HepG2 (cell line): ENCODE data around the gene UQCRHL. TPM values are rescaled to one million over a fixed set of nuclear protein-coding genes. Genes with fewer than 3 reads are reported as not detected.

ENCODE experiments used
- ARID2 ChIP-seq: sonication (generic); formaldehyde crosslinking; IDR thresholded peaks from 2 replicates; pipeline ENCODE4 v1.8.1; 2022; ENCODE audit warnings: mild to moderate bottlenecking, missing genetic modification reagents, borderline replicate concordance
- BORCS8-MEF2B ChIP-seq: sonication (generic); formaldehyde crosslinking; IDR thresholded peaks from 2 replicates; pipeline ENCODE4 v1.8.0; 2022; ENCODE audit warnings: mild to moderate bottlenecking, missing genetic modification reagents
- GPN1 ChIP-seq: sonication (generic); formaldehyde crosslinking; IDR thresholded peaks from 2 replicates; pipeline ENCODE4 v1.5.1; 2020; ENCODE audit warnings: missing genetic modification reagents, borderline replicate concordance
- HES4 ChIP-seq: sonication (generic); formaldehyde crosslinking; IDR thresholded peaks from 2 replicates; pipeline ENCODE4 v1.9.0; 2021; ENCODE audit warnings: mild to moderate bottlenecking, missing genetic modification reagents, borderline replicate concordance
- KDM5B ChIP-seq: sonication (generic); formaldehyde crosslinking; IDR thresholded peaks from 2 replicates; pipeline ENCODE4 v1.4.0; 2020; ENCODE audit warnings: missing genetic modification reagents, mild to moderate bottlenecking, borderline replicate concordance
- KMT2A ChIP-seq: sonication (generic); formaldehyde crosslinking; IDR thresholded peaks from 2 replicates; pipeline ENCODE4 v1.4.0; 2020; ENCODE audit warnings: missing genetic modification reagents
- NRL ChIP-seq: sonication (generic); formaldehyde crosslinking; IDR thresholded peaks from 2 replicates; pipeline ENCODE4 v1.5.0; 2020; ENCODE audit warnings: missing genetic modification reagents, mild to moderate bottlenecking, moderate library complexity, borderline replicate concordance
- PHF8 ChIP-seq: sonication (generic); formaldehyde crosslinking; IDR thresholded peaks from 2 replicates; pipeline ENCODE4 v1.5.0; 2020; ENCODE audit warnings: missing genetic modification reagents
- SOX5 ChIP-seq: IDR thresholded peaks from 2 replicates; pipeline ENCODE4 v1.6.1; 2016; ENCODE audit warnings: borderline replicate concordance
- SOX6 ChIP-seq, 2 experiments: fragments of 450-650 bp in 1 of 2; sonication (generic) in 1 of 2; formaldehyde crosslinking in 1 of 2; IDR thresholded peaks; 2 replicates each; pipeline versions ENCODE4 v1.4.0 to v1.6.1; 2017 to 2020; ENCODE audit warnings: antibody characterized with exemption in 1 of 2, mild to moderate bottlenecking in 1 of 2, missing genetic modification reagents in 1 of 2
- SP5 ChIP-seq: IDR thresholded peaks from 2 replicates; pipeline ENCODE4 v1.6.1; 2016; ENCODE audit warnings: low read depth, borderline replicate concordance
- TARDBP ChIP-seq: sonication (generic); formaldehyde crosslinking; IDR thresholded peaks from 2 replicates; pipeline ENCODE4 v1.8.0; 2022; ENCODE audit warnings: mild to moderate bottlenecking, missing genetic modification reagents
- ZBTB42 ChIP-seq: sonication (generic); formaldehyde crosslinking; IDR thresholded peaks from 2 replicates; pipeline ENCODE4 v1.5.0; 2020; ENCODE audit warnings: mild to moderate bottlenecking, missing genetic modification reagents
- ZNF501 ChIP-seq: sonication (generic); formaldehyde crosslinking; IDR thresholded peaks from 2 replicates; pipeline ENCODE4 v1.5.1; 2020; ENCODE audit warnings: mild to moderate bottlenecking, moderate library complexity, missing genetic modification reagents
- ZNF605 ChIP-seq: sonication (generic); formaldehyde crosslinking; IDR thresholded peaks from 2 replicates; pipeline ENCODE4 v1.8.0; 2022; ENCODE audit warnings: mild to moderate bottlenecking, missing genetic modification reagents
- polyA plus RNA-seq, 8 experiments: library from polyadenylated mRNA; depleted of rRNA in 3 of 8; stranded (reverse) in 7 of 8; unstranded in 1 of 8; fragments of >200 nt; fragmentation: Illumina TruSeq in 4 of 8; extraction: Trizol in 4 of 8; gene quantifications; 2 replicates each; pipeline versions ENCODE4 v1.2.1 to v1.2.3, GENCODE V29; 2011 to 2016; ENCODE audit warnings: low read depth in 4 of 8, missing spikeins in 1 of 8, mixed read lengths in 1 of 8; ENCODE audit not compliant: insufficient read depth in 1 of 8
- total RNA-seq, 5 experiments: library from RNA; depleted of rRNA; stranded (reverse); fragments of >200 nt; fragmentation: Illumina TruSeq; extraction: Trizol; gene quantifications; 2 replicates each; pipeline ENCODE4 v1.2.3, GENCODE V29; 2016; ENCODE audit warnings: low read depth in 1 of 5
- TF ChIP-seq, protein P1 (sequence below): sonication (generic); formaldehyde crosslinking; IDR thresholded peaks from 2 replicates; pipeline ENCODE4 v1.8.0; 2022; ENCODE audit warnings: mild to moderate bottlenecking, missing genetic modification reagents, borderline replicate concordance
- TF ChIP-seq, protein P2 (sequence below): sonication (generic); formaldehyde crosslinking; IDR thresholded peaks from 2 replicates; pipeline ENCODE4 v1.4.0; 2020; ENCODE audit warnings: mild to moderate bottlenecking, missing genetic modification reagents
- TF ChIP-seq, protein P3 (sequence below): sonication (generic); formaldehyde crosslinking; IDR thresholded peaks from 2 replicates; pipeline ENCODE4 v1.4.0; 2020; ENCODE audit warnings: missing genetic modification reagents, borderline replicate concordance

Gene UQCRHL
- total and polyA plus RNA-seq, 2 of the 13 experiments (the other 11 are each of a cell fraction or from before 2014, with no cell fraction given): 1.8 to 2.3 TPM

DNA sequence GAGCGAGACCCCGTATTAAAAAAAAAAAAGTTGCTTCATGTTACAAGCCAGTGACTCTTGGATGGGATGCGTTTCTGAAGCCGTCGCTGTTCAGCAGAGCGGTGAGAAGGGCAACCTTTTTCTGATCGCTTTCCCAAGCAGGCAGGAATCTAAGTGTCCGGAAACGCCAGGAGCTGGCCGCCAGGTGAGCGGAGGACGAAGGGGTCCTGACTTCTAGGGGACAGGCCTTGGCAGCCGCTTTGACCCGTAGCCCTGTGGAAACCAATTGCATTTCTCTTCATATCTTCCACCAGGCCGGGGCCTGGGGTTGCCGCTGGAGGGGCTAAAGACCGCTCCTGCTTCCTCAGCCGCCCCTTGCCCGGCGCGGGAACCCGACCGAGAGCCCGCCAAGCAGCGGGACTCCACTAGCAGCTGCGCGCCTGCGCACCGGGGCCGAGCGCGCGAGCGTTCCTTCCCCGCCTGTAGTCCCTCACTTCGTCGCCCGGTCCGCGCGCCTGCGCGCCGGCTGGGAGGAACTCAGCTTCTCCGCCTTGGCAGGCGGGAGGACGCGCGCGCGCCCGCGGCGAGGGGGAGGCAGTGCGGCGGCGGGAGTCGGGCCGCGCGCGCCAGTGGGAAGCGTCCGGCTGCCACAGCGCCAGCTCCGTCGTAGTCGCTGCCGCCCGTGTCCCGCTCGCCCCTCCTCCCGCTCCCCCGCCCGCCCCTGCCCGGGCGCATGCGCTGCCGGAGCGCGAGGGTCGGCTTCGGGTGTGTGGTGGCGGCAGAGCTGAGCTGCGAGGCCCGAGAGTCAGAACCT, 39.8 kb upstream of the UQCRHL start, which contains the start of gene SPEN (continued):
- TF ChIP-seq HES4 (CRISPR knock-in tag): peak; percentile 26; the same call in 1 of the 2 replicates
- no peak for TF ChIP-seq ARID2 (CRISPR knock-in tag)
- TF ChIP-seq ZNF605 (CRISPR knock-in tag): peak; percentile 80
- TF ChIP-seq ZNF501: peak; percentile 58; the same call in 1 of the 2 replicates
- TF ChIP-seq GPN1 (CRISPR knock-in tag): no peak
- TF ChIP-seq KMT2A: 0 out of 2 replicates have a peak, but pooled peaks have one; percentile 32
- TF ChIP-seq, protein P1, sequence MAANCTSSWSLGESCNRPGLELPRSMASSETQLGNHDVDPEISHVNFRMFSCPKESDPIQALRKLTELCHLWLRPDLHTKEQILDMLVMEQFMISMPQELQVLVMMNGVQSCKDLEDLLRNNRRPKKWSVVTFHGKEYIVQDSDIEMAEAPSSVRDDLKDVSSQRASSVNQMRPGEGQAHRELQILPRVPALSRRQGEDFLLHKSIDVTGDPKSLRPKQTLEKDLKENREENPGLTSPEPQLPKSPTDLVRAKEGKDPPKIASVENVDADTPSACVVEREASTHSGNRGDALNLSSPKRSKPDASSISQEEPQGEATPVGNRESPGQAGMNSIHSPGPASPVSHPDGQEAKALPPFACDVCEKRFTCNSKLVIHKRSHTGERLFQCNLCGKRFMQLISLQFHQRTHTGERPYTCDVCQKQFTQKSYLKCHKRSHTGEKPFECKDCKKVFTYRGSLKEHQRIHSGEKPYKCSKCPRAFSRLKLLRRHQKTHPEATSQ (CRISPR knock-in tag): 0 out of 2 replicates have a peak, but pooled peaks have one; percentile 8
- TF ChIP-seq, protein P2, sequence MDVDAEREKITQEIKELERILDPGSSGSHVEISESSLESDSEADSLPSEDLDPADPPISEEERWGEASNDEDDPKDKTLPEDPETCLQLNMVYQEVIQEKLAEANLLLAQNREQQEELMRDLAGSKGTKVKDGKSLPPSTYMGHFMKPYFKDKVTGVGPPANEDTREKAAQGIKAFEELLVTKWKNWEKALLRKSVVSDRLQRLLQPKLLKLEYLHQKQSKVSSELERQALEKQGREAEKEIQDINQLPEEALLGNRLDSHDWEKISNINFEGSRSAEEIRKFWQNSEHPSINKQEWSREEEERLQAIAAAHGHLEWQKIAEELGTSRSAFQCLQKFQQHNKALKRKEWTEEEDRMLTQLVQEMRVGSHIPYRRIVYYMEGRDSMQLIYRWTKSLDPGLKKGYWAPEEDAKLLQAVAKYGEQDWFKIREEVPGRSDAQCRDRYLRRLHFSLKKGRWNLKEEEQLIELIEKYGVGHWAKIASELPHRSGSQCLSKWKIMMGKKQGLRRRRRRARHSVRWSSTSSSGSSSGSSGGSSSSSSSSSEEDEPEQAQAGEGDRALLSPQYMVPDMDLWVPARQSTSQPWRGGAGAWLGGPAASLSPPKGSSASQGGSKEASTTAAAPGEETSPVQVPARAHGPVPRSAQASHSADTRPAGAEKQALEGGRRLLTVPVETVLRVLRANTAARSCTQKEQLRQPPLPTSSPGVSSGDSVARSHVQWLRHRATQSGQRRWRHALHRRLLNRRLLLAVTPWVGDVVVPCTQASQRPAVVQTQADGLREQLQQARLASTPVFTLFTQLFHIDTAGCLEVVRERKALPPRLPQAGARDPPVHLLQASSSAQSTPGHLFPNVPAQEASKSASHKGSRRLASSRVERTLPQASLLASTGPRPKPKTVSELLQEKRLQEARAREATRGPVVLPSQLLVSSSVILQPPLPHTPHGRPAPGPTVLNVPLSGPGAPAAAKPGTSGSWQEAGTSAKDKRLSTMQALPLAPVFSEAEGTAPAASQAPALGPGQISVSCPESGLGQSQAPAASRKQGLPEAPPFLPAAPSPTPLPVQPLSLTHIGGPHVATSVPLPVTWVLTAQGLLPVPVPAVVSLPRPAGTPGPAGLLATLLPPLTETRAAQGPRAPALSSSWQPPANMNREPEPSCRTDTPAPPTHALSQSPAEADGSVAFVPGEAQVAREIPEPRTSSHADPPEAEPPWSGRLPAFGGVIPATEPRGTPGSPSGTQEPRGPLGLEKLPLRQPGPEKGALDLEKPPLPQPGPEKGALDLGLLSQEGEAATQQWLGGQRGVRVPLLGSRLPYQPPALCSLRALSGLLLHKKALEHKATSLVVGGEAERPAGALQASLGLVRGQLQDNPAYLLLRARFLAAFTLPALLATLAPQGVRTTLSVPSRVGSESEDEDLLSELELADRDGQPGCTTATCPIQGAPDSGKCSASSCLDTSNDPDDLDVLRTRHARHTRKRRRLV: peak; percentile 77; the same call in 1 of the 2 replicates
- peak; percentile 43; the same call in 1 of the 2 replicates for TF ChIP-seq NRL (CRISPR knock-in tag)
- TF ChIP-seq ZBTB42 (CRISPR knock-in tag): 0 out of 2 replicates have a peak, but pooled peaks have one; percentile 61
- TF ChIP-seq, protein P3, sequence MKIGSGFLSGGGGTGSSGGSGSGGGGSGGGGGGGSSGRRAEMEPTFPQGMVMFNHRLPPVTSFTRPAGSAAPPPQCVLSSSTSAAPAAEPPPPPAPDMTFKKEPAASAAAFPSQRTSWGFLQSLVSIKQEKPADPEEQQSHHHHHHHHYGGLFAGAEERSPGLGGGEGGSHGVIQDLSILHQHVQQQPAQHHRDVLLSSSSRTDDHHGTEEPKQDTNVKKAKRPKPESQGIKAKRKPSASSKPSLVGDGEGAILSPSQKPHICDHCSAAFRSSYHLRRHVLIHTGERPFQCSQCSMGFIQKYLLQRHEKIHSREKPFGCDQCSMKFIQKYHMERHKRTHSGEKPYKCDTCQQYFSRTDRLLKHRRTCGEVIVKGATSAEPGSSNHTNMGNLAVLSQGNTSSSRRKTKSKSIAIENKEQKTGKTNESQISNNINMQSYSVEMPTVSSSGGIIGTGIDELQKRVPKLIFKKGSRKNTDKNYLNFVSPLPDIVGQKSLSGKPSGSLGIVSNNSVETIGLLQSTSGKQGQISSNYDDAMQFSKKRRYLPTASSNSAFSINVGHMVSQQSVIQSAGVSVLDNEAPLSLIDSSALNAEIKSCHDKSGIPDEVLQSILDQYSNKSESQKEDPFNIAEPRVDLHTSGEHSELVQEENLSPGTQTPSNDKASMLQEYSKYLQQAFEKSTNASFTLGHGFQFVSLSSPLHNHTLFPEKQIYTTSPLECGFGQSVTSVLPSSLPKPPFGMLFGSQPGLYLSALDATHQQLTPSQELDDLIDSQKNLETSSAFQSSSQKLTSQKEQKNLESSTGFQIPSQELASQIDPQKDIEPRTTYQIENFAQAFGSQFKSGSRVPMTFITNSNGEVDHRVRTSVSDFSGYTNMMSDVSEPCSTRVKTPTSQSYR (CRISPR knock-in tag): peak; percentile 35; the same call in 1 of the 2 replicates
- TF ChIP-seq TARDBP (CRISPR knock-in tag): peak; percentile 37; the same call in 1 of the 2 replicates
- TF ChIP-seq SOX5 (CRISPR knock-in tag): peak; percentile 33; the same call in 1 of the 2 replicates
- 0 out of 2 replicates have a peak, but pooled peaks have one; percentile 9 for TF ChIP-seq SP5
- peak; percentile 61; the same call in 1 of the 2 replicates for TF ChIP-seq KDM5B
- TF ChIP-seq PHF8: peak; percentile 78
- 0 out of 2 replicates have a peak, but pooled peaks have one; percentile 39 for TF ChIP-seq BORCS8-MEF2B (CRISPR knock-in tag)
- TF ChIP-seq SOX6 (IDR thresholded peaks at IDR 0.05): no peak
- TF ChIP-seq SOX6 (CRISPR knock-in tag; IDR thresholded peaks at IDR 0.05): peak; percentile 41
